Neural cell (in vitro differentiated cells): Measurements from ENCODE around the gene GNAI2. TPM values are rescaled to one million over a fixed set of nuclear protein-coding genes. Genes with fewer than 3 reads are reported as not detected.

Experiments used
- H2AFZ ChIP-seq: fragments of 200-600, 300-800 bp; sonication (generic), shearing (Covaris generic); 2 replicates; pipeline ENCODE4 v1.6.0; 2014; ENCODE audit warnings: low read depth, mild to moderate bottlenecking, antibody characterized with exemption, low read length, moderate library complexity
- H3F3A ChIP-seq: fragments of 200-600 bp; shearing (Covaris generic); 2 replicates; pipeline ENCODE4 v1.6.1; 2016; ENCODE audit warnings: mild to moderate bottlenecking, moderate library complexity, mixed read lengths, antibody characterized with exemption, low read length; ENCODE audit not compliant: insufficient read depth, poor library complexity, severe bottlenecking
- H3K27ac ChIP-seq: fragments of 200-600, 300-800 bp; sonication (generic), shearing (Covaris generic); 2 replicates; pipeline ENCODE4 v1.5.1; 2014; ENCODE audit warnings: mild to moderate bottlenecking, low read length, moderate library complexity
- H3K27me3 ChIP-seq: fragments of 300-800, 200-600 bp; sonication (generic), shearing (Covaris generic); 2 replicates; pipeline ENCODE4 v1.6.0; 2014; ENCODE audit warnings: mild to moderate bottlenecking, low read depth, low read length, moderate library complexity; ENCODE audit not compliant: insufficient read depth
- H3K36me3 ChIP-seq: fragments of 300-800, 200-600 bp; sonication (generic), shearing (Covaris generic); 2 replicates; pipeline ENCODE4 v1.5.1; 2014; ENCODE audit warnings: mild to moderate bottlenecking, antibody characterized with exemption, low read length, moderate library complexity; ENCODE audit not compliant: insufficient read depth
- H3K4me2 ChIP-seq: fragments of 300-800, 200-600 bp; sonication (generic), shearing (Covaris generic); 2 replicates; pipeline ENCODE4 v1.6.0; 2014; ENCODE audit warnings: mild to moderate bottlenecking, low read length
- H3K4me3 ChIP-seq: fragments of 300-800, 200-600 bp; sonication (generic), shearing (Covaris generic); 2 replicates; pipeline ENCODE4 v1.5.1; 2014; ENCODE audit warnings: mild to moderate bottlenecking, low read length, moderate library complexity
- H3K79me2 ChIP-seq: fragments of 200-600 bp; shearing (Covaris generic); replicated peaks from 2 replicates; pipeline ENCODE4 v1.6.0; 2014; ENCODE audit warnings: mild to moderate bottlenecking, low read length, moderate library complexity; ENCODE audit not compliant: insufficient read depth
- H3K9ac ChIP-seq: fragments of 300-800, 200-600 bp; sonication (generic), shearing (Covaris generic); 2 replicates; pipeline ENCODE4 v1.6.1; 2016; ENCODE audit warnings: mild to moderate bottlenecking, low read length, mixed read lengths
- H3K9me2 ChIP-seq: fragments of 200-600 bp; shearing (Covaris generic); 2 replicates; pipeline ENCODE4 v1.6.1; 2016; ENCODE audit warnings: mild to moderate bottlenecking, low read length, mixed read lengths; ENCODE audit not compliant: insufficient read depth
- H3K9me3 ChIP-seq: fragments of 200-600, 300-800 bp; sonication (generic), shearing (Covaris generic); 2 replicates; pipeline ENCODE4 v1.6.1; 2016; ENCODE audit warnings: mild to moderate bottlenecking, mixed run types, low read length, moderate library complexity, mixed read lengths
- H4K20me1 ChIP-seq: fragments of 200-600 bp; shearing (Covaris generic); 2 replicates; pipeline ENCODE4 v1.6.1; 2016; ENCODE audit warnings: mild to moderate bottlenecking, mixed run types; ENCODE audit not compliant: insufficient read depth
- EP300 ChIP-seq: fragments of 450-650 bp; conservative IDR thresholded peaks from 2 replicates; pipeline ENCODE4 v1.6.1; 2014; ENCODE audit warnings: antibody characterized with exemption, mild to moderate bottlenecking, moderate library complexity; ENCODE audit not compliant: poor library complexity, severe bottlenecking
- EZH2 ChIP-seq: fragments of 200-600, 300-800 bp; shearing (Covaris generic), sonication (generic); IDR thresholded peaks from 2 replicates; pipeline ENCODE4 v1.6.1; 2014; ENCODE audit warnings: antibody characterized with exemption, low read length, borderline replicate concordance, mild to moderate bottlenecking; ENCODE audit not compliant: insufficient read depth, poor library complexity, severe bottlenecking
- MXI1 ChIP-seq: fragments of 450-650 bp; conservative IDR thresholded peaks from 2 replicates; pipeline ENCODE4 v1.6.1; 2014; ENCODE audit warnings: antibody characterized with exemption, mild to moderate bottlenecking; ENCODE audit not compliant: poor library complexity, severe bottlenecking
- POLR2AphosphoS5 ChIP-seq: IDR thresholded peaks from 2 replicates; pipeline ENCODE4 v1.6.1; 2012
- RAD21 ChIP-seq: fragments of 450-650 bp; conservative IDR thresholded peaks from 2 replicates; pipeline ENCODE4 v1.6.1; 2014; ENCODE audit warnings: antibody characterized with exemption, mild to moderate bottlenecking, moderate library complexity
- REST ChIP-seq: IDR thresholded peaks from 2 replicates; pipeline ENCODE4 v1.6.1; 2012; ENCODE audit warnings: borderline replicate concordance
- SMC3 ChIP-seq: fragments of 450-650 bp; conservative IDR thresholded peaks from 2 replicates; pipeline ENCODE4 v1.6.1; 2014; ENCODE audit warnings: antibody characterized with exemption, mild to moderate bottlenecking, moderate library complexity; ENCODE audit not compliant: poor library complexity
- TAF1 ChIP-seq: IDR thresholded peaks from 2 replicates; pipeline ENCODE4 v1.6.1; 2012; ENCODE audit warnings: low read depth
- polyA plus RNA-seq: library from polyadenylated mRNA; depleted of rRNA; stranded (reverse); fragments of >200 nt; gene quantifications from 2 replicates; pipeline ENCODE4 v1.2.3, GENCODE V29; 2014
- TF ChIP-seq, protein P1 (sequence below): fragments of 450-650 bp; IDR thresholded peaks from 2 replicates; pipeline ENCODE4 v1.5.1; 2014; ENCODE audit warnings: antibody characterized with exemption, mild to moderate bottlenecking, moderate library complexity; ENCODE audit not compliant: poor library complexity, severe bottlenecking

The GNAI2 gene
- polyA plus RNA-seq, 1 donor from 2014 or later, result 101 TPM

GRCh38 chr3:50196253-50196801, 39.7 kb upstream of the GNAI2 start:
- no peaks in the 10 kb centered on the region for H3K9me2 ChIP-seq
- TF ChIP-seq EZH2, result no peak
- no peak for TF ChIP-seq POLR2AphosphoS5
- no peak for TF ChIP-seq SMC3
- no peak for TF ChIP-seq MXI1
- TF ChIP-seq EP300, result no peak
- TF ChIP-seq TAF1, result no peak
- TF ChIP-seq, protein P1, sequence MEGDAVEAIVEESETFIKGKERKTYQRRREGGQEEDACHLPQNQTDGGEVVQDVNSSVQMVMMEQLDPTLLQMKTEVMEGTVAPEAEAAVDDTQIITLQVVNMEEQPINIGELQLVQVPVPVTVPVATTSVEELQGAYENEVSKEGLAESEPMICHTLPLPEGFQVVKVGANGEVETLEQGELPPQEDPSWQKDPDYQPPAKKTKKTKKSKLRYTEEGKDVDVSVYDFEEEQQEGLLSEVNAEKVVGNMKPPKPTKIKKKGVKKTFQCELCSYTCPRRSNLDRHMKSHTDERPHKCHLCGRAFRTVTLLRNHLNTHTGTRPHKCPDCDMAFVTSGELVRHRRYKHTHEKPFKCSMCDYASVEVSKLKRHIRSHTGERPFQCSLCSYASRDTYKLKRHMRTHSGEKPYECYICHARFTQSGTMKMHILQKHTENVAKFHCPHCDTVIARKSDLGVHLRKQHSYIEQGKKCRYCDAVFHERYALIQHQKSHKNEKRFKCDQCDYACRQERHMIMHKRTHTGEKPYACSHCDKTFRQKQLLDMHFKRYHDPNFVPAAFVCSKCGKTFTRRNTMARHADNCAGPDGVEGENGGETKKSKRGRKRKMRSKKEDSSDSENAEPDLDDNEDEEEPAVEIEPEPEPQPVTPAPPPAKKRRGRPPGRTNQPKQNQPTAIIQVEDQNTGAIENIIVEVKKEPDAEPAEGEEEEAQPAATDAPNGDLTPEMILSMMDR, result no peak
- TF ChIP-seq REST, result no peak
- TF ChIP-seq RAD21, result no peak
- H3F3A ChIP-seq, result no peaks in the 10 kb centered on the region
- H3K36me3 ChIP-seq, result no peaks in the 10 kb centered on the region
- no peaks in the 10 kb centered on the region for H3K9me3 ChIP-seq
- H3K9ac ChIP-seq, result no peak overlapping the region
- H3K79me2 ChIP-seq, result no peaks in the 10 kb centered on the region
- H4K20me1 ChIP-seq, result no peaks in the 10 kb centered on the region
- no peaks in the 10 kb centered on the region for H3K27me3 ChIP-seq
- H3K4me2 ChIP-seq, result no peak overlapping the region
- H2AFZ ChIP-seq, result no peak overlapping the region
- no peak overlapping the region for H3K27ac ChIP-seq
- H3K4me3 ChIP-seq, result no peak overlapping the region

- Histone ChIP-seq H3K27ac (no peak overlapping the region), H3K27me3 (peaks cover 16% of the 10 kb centered on the region), H3K4me2 (no peak overlapping the region), H2AFZ (no peak overlapping the region), H3K9me2 (no peaks in the 10 kb centered on the region), H3K9ac (no peak overlapping the region), H3K79me2 (no peaks in the 10 kb centered on the region), H3K4me3 (no peak overlapping the region), H3F3A (no peaks in the 10 kb centered on the region), H3K36me3 (no peaks in the 10 kb centered on the region), H4K20me1 (no peaks in the 10 kb centered on the region), H3K9me3 (no peaks in the 10 kb centered on the region)
- TF ChIP-seq MXI1, result no peak
- TF ChIP-seq POLR2AphosphoS5, result no peak
- TF ChIP-seq SMC3, result no peak
- no peak for TF ChIP-seq EZH2
- TF ChIP-seq, protein P1, result no peak
- TF ChIP-seq RAD21, result no peak
- TF ChIP-seq EP300, result no peak
- no peak for TF ChIP-seq TAF1
- TF ChIP-seq REST, result no peak
Measured at GRCh38 chr3:50201573-50202315, 34.3 kb upstream of the GNAI2 start.
